Spleen (tissue), 11 donors: Measurements from ENCODE around the gene PLEKHF1. TPM values are rescaled to one million over a fixed set of nuclear protein-coding genes. Genes with fewer than 3 reads are reported as not detected.

Experiments used
- DNase-seq: peaks from one replicate; pipeline ENCODE4 v3.0.0-alpha.2; 2020
- H3K27ac ChIP-seq, 8 donors: fragments of 200-600 bp; sonication (generic) in 7 of 8; 1 replicate in 4 of 8; 2 replicates in 4 of 8; pipeline versions ENCODE4 v1.5.0 to v1.8.0; 2016 to 2021; ENCODE audit warnings: inconsistent platforms in 4 of 8, mild to moderate bottlenecking in 4 of 8, moderate library complexity in 1 of 8
- H3K27me3 ChIP-seq, 7 donors: fragments of 200-600 bp; sonication (generic) in 6 of 7; replicated peaks in 1 of 7; 1 replicate in 4 of 7; 2 replicates in 3 of 7; pipeline versions ENCODE4 v1.5.0 to v1.8.0; 2016 to 2021; ENCODE audit warnings: inconsistent platforms in 3 of 7, mild to moderate bottlenecking in 1 of 7
- H3K36me3 ChIP-seq, 6 donors: fragments of 200-600 bp; sonication (generic) in 5 of 6; 1 replicate in 4 of 6; 2 replicates in 2 of 6; pipeline versions ENCODE4 v1.5.0 to v1.8.0; 2016 to 2021; ENCODE audit warnings: inconsistent platforms in 2 of 6
- H3K4me1 ChIP-seq, 6 donors: fragments of 200-600 bp; sonication (generic) in 5 of 6; 1 replicate in 3 of 6; 2 replicates in 3 of 6; pipeline versions ENCODE4 v1.5.0 to v1.8.0; 2016 to 2021; ENCODE audit warnings: inconsistent platforms in 3 of 6
- H3K4me3 ChIP-seq, 8 donors: fragments of 200-600 bp; sonication (generic) in 7 of 8; 1 replicate in 4 of 8; 2 replicates in 4 of 8; pipeline versions ENCODE4 v1.5.0 to v1.8.0; 2016 to 2021; ENCODE audit warnings: inconsistent platforms in 4 of 8, mild to moderate bottlenecking in 4 of 8, moderate library complexity in 2 of 8
- H3K9me3 ChIP-seq, 8 donors: fragments of 200-600 bp; sonication (generic) in 7 of 8; 1 replicate in 4 of 8; 2 replicates in 4 of 8; pipeline versions ENCODE4 v1.5.0 to v1.8.0; 2016 to 2021; ENCODE audit warnings: inconsistent platforms in 4 of 8
- CTCF ChIP-seq, 11 experiments: fragments of 200-600 bp in 7 of 11; fragments of 450-650 bp in 4 of 11; sonication (generic) in 4 of 11; IDR thresholded peaks in 8 of 11; conservative IDR thresholded peaks in 3 of 11; 1 replicate in 7 of 11; 2 replicates in 4 of 11; pipeline versions ENCODE4 v1.4.0 to v1.8.0; 2016 to 2021; ENCODE audit warnings: antibody characterized with exemption in 11 of 11, inconsistent platforms in 4 of 11, mild to moderate bottlenecking in 1 of 11
- POLR2A ChIP-seq, 3 donors: fragments of 450-650 bp; IDR thresholded peaks; one replicate each; pipeline ENCODE4 v1.5.1; 2017; ENCODE audit warnings: antibody characterized with exemption in 3 of 3, mild to moderate bottlenecking in 1 of 3
- POLR2AphosphoS5 ChIP-seq, 3 donors: sonication (generic); formaldehyde crosslinking; IDR thresholded peaks; one replicate each; pipeline ENCODE4 v1.5.1; 2017; ENCODE audit warnings: antibody characterized with exemption in 3 of 3
- WGBS, 5 donors: extraction: QIAGEN DNeasy Blood & Tissue Kit in 3 of 5; methylation state at CpG; one replicate each; pipeline versions ENCODE4 v1.1.5 to v1.1.7; 2013 to 2018; 5-methylcytosine and 5-hydroxymethylcytosine counted together
- intact Hi-C: fragments of 100-400 bp; cut with DNase I; formaldehyde crosslinking; loops from one replicate; pipeline ENCODE4 v1.15.0; 2023; ENCODE audit warnings: low total_unique reads
- polyA plus RNA-seq, 3 donors: library from polyadenylated mRNA; stranded (reverse); fragments of 200-250 nt; gene quantifications; one replicate each; pipeline ENCODE4 v1.2.1, GENCODE V29; 2013
- total RNA-seq, 7 donors: library from RNA; depleted of rRNA in 3 of 7; stranded (reverse); fragments of >200 nt in 3 of 7; fragmentation: NEBNext Ultra II Directional in 4 of 7; extraction: Animal tissue kit (Norgen Biotek cat#: 25700) in 4 of 7; gene quantifications; one replicate each; pipeline versions ENCODE4 v1.1.0 to v1.2.1, GENCODE V29; 2016 to 2021
- donor health status: healthy with polysubstance abuse.
- donor health status: DM: no; HTN: no; CAD: no; lungs with moderate emphysema.
- donor health status: DM: no; HTN: no; CAD: no.
- donor health status: Bipolar disorder and iron deficiency.
- donor health status: healthy.
- donor health status: DM: no; HTN: no; CAD: no.
- donor health status: DM: yes; HTN: yes; CAD: no.

Gene PLEKHF1
- total and polyA plus RNA-seq, 10 donors = 9.7 to 28.0 (median 18.2) TPM

GRCh38 chr19:29702963-29703320 is 37.7 kb downstream of the PLEKHF1 start:
- H3K4me1 ChIP-seq = peaks cover 0 to 28% (median 8%) of the 10 kb centered on the region in 6 donors
- intact Hi-C loops = no loop called here
- H3K27me3 ChIP-seq = no peaks in the 10 kb centered on the region
- no peak overlapping the region for H3K27ac ChIP-seq
- peaks cover 0 to 73% (median 48%) of the 10 kb centered on the region in 6 donors for H3K36me3 ChIP-seq
- no peak overlapping the region for H3K4me3 ChIP-seq
- 94 to 100% (median 95%) methylated on average over 2 to 9 of the region's 9 CpGs for WGBS, 5 donors
- TF ChIP-seq POLR2AphosphoS5 (IDR thresholded peaks at IDR 0.05) (no peak), POLR2A (IDR thresholded peaks at IDR 0.05) (no peak), CTCF (IDR thresholded peaks at IDR 0.05 in 8 of 11, conservative IDR thresholded peaks at IDR 0.05 in 3 of 11) (no peak)
- H3K9me3 ChIP-seq = no peaks in the 10 kb centered on the region
- peak; percentile 56 for DNase-seq

GRCh38 chr19:29704562-29705558 is 39.6 kb downstream of the PLEKHF1 start:
- Histone ChIP-seq H3K36me3 (peaks cover 0 to 83% (median 55%) of the 10 kb centered on the region in 6 donors), H3K27me3 (no peaks in the 10 kb centered on the region), H3K9me3 (no peaks in the 10 kb centered on the region), H3K4me1 (peaks cover 4 to 46% (median 18%) of the 10 kb centered on the region in 6 donors), H3K27ac (peak overlapping the region in 1 of 8 donors; percentile 39), H3K4me3 (no peak overlapping the region)
- intact Hi-C loops = no loop called here
- WGBS, 5 donors = 83 to 87% (median 86%) methylated on average over 14 of the region's 14 CpGs
- TF ChIP-seq CTCF (IDR thresholded peaks at IDR 0.05 in 8 of 11, conservative IDR thresholded peaks at IDR 0.05 in 3 of 11) (no peak), POLR2AphosphoS5 (IDR thresholded peaks at IDR 0.05) (no peak), POLR2A (IDR thresholded peaks at IDR 0.05) (no peak)
- DNase-seq = no peak

- peaks cover 4 to 55% (median 23%) of the 10 kb centered on the region in 6 donors for H3K4me1 ChIP-seq
- no peaks in the 10 kb centered on the region for H3K27me3 ChIP-seq
- no peak overlapping the region for H3K4me3 ChIP-seq
- intact Hi-C loops = no loop called here
- DNase-seq = no peak
- peak overlapping the region in 1 of 8 donors; percentile 6 for H3K27ac ChIP-seq
- no peak for TF ChIP-seq CTCF (IDR thresholded peaks at IDR 0.05 in 8 of 11, conservative IDR thresholded peaks at IDR 0.05 in 3 of 11)
- H3K36me3 ChIP-seq = peaks cover 0 to 82% (median 55%) of the 10 kb centered on the region in 6 donors
- no peaks in the 10 kb centered on the region for H3K9me3 ChIP-seq
- WGBS, 5 donors = 87 to 94% (median 94%) methylated on average over 9 of the region's 9 CpGs
Measured at GRCh38 chr19:29705706-29706105, 40.4 kb downstream of the PLEKHF1 start.

- Histone ChIP-seq H3K4me1 (peaks cover 4 to 64% (median 30%) of the 10 kb centered on the region in 6 donors), H3K27me3 (no peaks in the 10 kb centered on the region), H3K36me3 (peaks cover 0 to 73% (median 51%) of the 10 kb centered on the region in 6 donors), H3K4me3 (no peak overlapping the region), H3K27ac (peak overlapping the region in 2 of 8 donors; percentile 6 to 12), H3K9me3 (no peaks in the 10 kb centered on the region)
- 78 to 93% (median 88%) methylated on average over 6 of the region's 6 CpGs for WGBS, 5 donors
- no peak for TF ChIP-seq POLR2A (IDR thresholded peaks at IDR 0.05)
- no peak for TF ChIP-seq POLR2AphosphoS5 (IDR thresholded peaks at IDR 0.05)
- no peak for TF ChIP-seq CTCF (IDR thresholded peaks at IDR 0.05 in 8 of 11, conservative IDR thresholded peaks at IDR 0.05 in 3 of 11)
- intact Hi-C loops = no loop called here
- DNase-seq = no peak
Measured at GRCh38 chr19:29706635-29707034, 41.4 kb downstream of the PLEKHF1 start.
